GM12878 (cell line): ENCODE measurements around the gene CAT. TPM values are rescaled to one million over a fixed set of nuclear protein-coding genes. Genes with fewer than 3 reads are reported as not detected.
"Not testable (repeated sequence)": the region's sequence is repeated elsewhere in the genome, so short reads cannot be mapped to it uniquely, and the experiment has no call there.

Source experiments
- ATAC-seq: fragments of 200-7000 bp; cut with Tn5 transposase; 3 replicates; pipeline ENCODE4 v1.9.1; 2020; ENCODE audit warnings: mild to moderate bottlenecking, moderate library complexity
- BruUV-seq: library from RNA; stranded (reverse); fragments of 400-500 nt; replicated peaks from 2 replicates; lab custom pipeline; 2021; lab: Mats Ljungman, UMichigan
- CTCF ChIA-PET: fragments of 300-600 bp; sonication (Branson Sonifier 250); formaldehyde crosslinking; extraction: SDS; loops from one replicate; lab custom pipeline; 2021; ENCODE audit warnings: inconsistent platforms; lab: Yijun Ruan, JAX
- POLR2A ChIA-PET: fragments of 350-600 bp; formaldehyde crosslinking; extraction: SDS; loops from one replicate; lab custom pipeline; 2021; ENCODE audit warnings: inconsistent platforms; lab: Charles Lee
- RAD21 ChIA-PET: fragments of 300-600 bp; sonication (Branson Sonifier 250); formaldehyde crosslinking; loops from one replicate; lab custom pipeline; 2023; ENCODE audit warnings: antibody characterized with exemption; ENCODE audit not compliant: unreplicated experiment; lab: Charles Lee
- SMC1A ChIA-PET: fragments of 300-600 bp; sonication (Branson Sonifier 250); formaldehyde crosslinking; loops from one replicate; lab custom pipeline; 2023; ENCODE audit not compliant: unreplicated experiment, uncharacterized antibody; lab: Charles Lee
- DNase-seq: peaks from one replicate; pipeline ENCODE4 v3.0.0-alpha.2; 2011; ENCODE audit warnings: low read depth, low spot score
- FAIRE-seq: peaks from 3 replicates; lab custom pipeline; 2011; peaks lifted over from hg19 to GRCh38; lab: Jason Lieb, UNC
- H2AFZ ChIP-seq: 2 replicates; pipeline ENCODE4 v1.6.0; 2011; ENCODE audit warnings: low read depth, low read length, control low read depth; ENCODE audit not compliant: control insufficient read depth
- H3K27ac ChIP-seq: 2 replicates; pipeline ENCODE4 v1.5.1; 2011; ENCODE audit warnings: control low read depth; ENCODE audit not compliant: control insufficient read depth, insufficient read depth
- H3K27me3 ChIP-seq, 2 experiments: replicated peaks in 1 of 2; 2 replicates each; pipeline versions ENCODE4 v1.6.0 to v1.6.1; 2011; ENCODE audit warnings: low read length in 1 of 2; ENCODE audit not compliant: control insufficient read depth in 2 of 2, insufficient read depth in 2 of 2
- H3K36me3 ChIP-seq, 2 experiments: 2 replicates each; pipeline ENCODE4 v1.5.1; 2011; ENCODE audit warnings: low read length in 1 of 2; ENCODE audit not compliant: control insufficient read depth in 2 of 2, insufficient read depth in 2 of 2
- H3K4me1 ChIP-seq: 2 replicates; pipeline ENCODE4 v1.6.1; 2011; ENCODE audit warnings: mild to moderate bottlenecking, low read length, moderate library complexity, mixed read lengths; ENCODE audit not compliant: control insufficient read depth, insufficient read depth
- H3K4me2 ChIP-seq: 2 replicates; pipeline ENCODE4 v1.6.0; 2011; ENCODE audit warnings: control low read depth; ENCODE audit not compliant: control insufficient read depth, insufficient read depth
- H3K4me3 ChIP-seq: fragments of 200-600 bp; sonication (generic); 2 replicates; pipeline ENCODE4 v1.5.1; 2016
- H3K79me2 ChIP-seq: 2 replicates; pipeline ENCODE4 v1.6.0; 2011; ENCODE audit warnings: low read length; ENCODE audit not compliant: control insufficient read depth, insufficient read depth
- H3K9ac ChIP-seq: 2 replicates; pipeline ENCODE4 v1.8.0; 2011; ENCODE audit warnings: low read length, control low read depth, mixed read lengths; ENCODE audit not compliant: control insufficient read depth, insufficient read depth
- H3K9me3 ChIP-seq: replicated peaks from 3 replicates; pipeline ENCODE4 v1.5.1; 2011; ENCODE audit warnings: mild to moderate bottlenecking, low read length; ENCODE audit not compliant: control insufficient read depth, insufficient read depth
- H4K20me1 ChIP-seq: 2 replicates; pipeline ENCODE4 v1.6.0; 2011; ENCODE audit not compliant: control insufficient read depth, insufficient read depth
- BCL11A ChIP-seq: IDR thresholded peaks from 2 replicates; pipeline ENCODE4 v1.6.1; 2011; ENCODE audit warnings: low read depth, low read length
- E2F4 ChIP-seq: IDR thresholded peaks from 2 replicates; pipeline ENCODE4 v1.6.1; 2012; ENCODE audit warnings: low read depth, low read length, improper control_type of control experiment
- E4F1 ChIP-seq: fragments of 450-650 bp; IDR thresholded peaks from 2 replicates; pipeline ENCODE4 v1.6.1; 2018; ENCODE audit warnings: borderline replicate concordance, mild to moderate bottlenecking; ENCODE audit not compliant: partially characterized antibody
- EED ChIP-seq: sonication (generic); IDR thresholded peaks from 2 replicates; pipeline ENCODE4 v1.6.1; 2016; ENCODE audit warnings: antibody characterized with exemption, low read depth
- LARP7 ChIP-seq: fragments of 450-650 bp; IDR thresholded peaks from 2 replicates; pipeline ENCODE4 v1.6.1; 2017; ENCODE audit warnings: mild to moderate bottlenecking
- NRF1 ChIP-seq: conservative IDR thresholded peaks from 2 replicates; pipeline ENCODE4 v1.6.1; 2011; ENCODE audit warnings: mild to moderate bottlenecking, low read depth, low read length, improper control_type of control experiment
- RUNX3 ChIP-seq: IDR thresholded peaks from 2 replicates; pipeline ENCODE4 v1.6.1; 2012; ENCODE audit warnings: low read length, inconsistent platforms
- STAT1 ChIP-seq: fragments of 450-650 bp; conservative IDR thresholded peaks from 2 replicates; pipeline ENCODE4 v1.6.1; 2014; ENCODE audit warnings: antibody characterized with exemption, mild to moderate bottlenecking
- TBL1XR1 ChIP-seq: IDR thresholded peaks from 2 replicates; pipeline ENCODE4 v1.6.1; 2012; ENCODE audit warnings: low read depth, low read length, improper control_type of control experiment
- TCF3 ChIP-seq: IDR thresholded peaks from 2 replicates; pipeline ENCODE4 v1.6.1; 2012; ENCODE audit warnings: low read depth, mild to moderate bottlenecking, low read length, borderline replicate concordance; ENCODE audit not compliant: insufficient read depth
- WGBS: methylation state at CpG from one replicate; pipeline ENCODE4 v1.1.6; 2016; ENCODE audit warnings: low lambda C conversion rate; ENCODE audit not compliant: insufficient replicate concordance, insufficient coverage; ENCODE audit errors: missing lambda C conversion rate; 5-methylcytosine and 5-hydroxymethylcytosine counted together
- in situ Hi-C: fragments of 300-500 bp; cut with MboI; formaldehyde crosslinking; loops from 9 replicates; pipeline ENCODE4 v1.14.3; 2018; ENCODE audit warnings: mixed read lengths
- intact Hi-C: fragments of 100-400 bp; cut with micrococcal nuclease; formaldehyde crosslinking; loops from one replicate; pipeline ENCODE4 v1.14.2; 2022; ENCODE audit not compliant: unreplicated experiment
- polyA plus RNA-seq, 11 experiments: library from polyadenylated mRNA; depleted of rRNA in 4 of 11; unstranded in 6 of 11; stranded (reverse) in 5 of 11; fragments of >200 nt; fragmentation: Nextera tagmentation in 4 of 11; fragmentation: Illumina TruSeq in 1 of 11; extraction: Ambion mirVana in 4 of 11; extraction: Trizol in 1 of 11; gene quantifications; 1 replicate in 1 of 11; 2 replicates in 10 of 11; pipeline versions ENCODE4 v1.2.1 to v1.2.3, GENCODE V29; 2011 to 2016; ENCODE audit warnings: inconsistent platforms in 2 of 11, missing spikeins in 2 of 11, low read depth in 1 of 11
- total RNA-seq, 4 experiments: library from RNA; depleted of rRNA in 3 of 4; stranded (reverse); fragments of >200 nt in 3 of 4; fragmentation: Illumina TruSeq in 1 of 4; extraction: Trizol in 1 of 4; gene quantifications; 2 replicates each; pipeline versions ENCODE4 v1.2.1 to v1.2.3, GENCODE V29; 2013 to 2021

CAT gene
- total and polyA plus RNA-seq, 10 of the 15 experiments (the other 5 are each of a cell fraction or from before 2014, with no cell fraction given), result 22.4 to 71.3 (median 33.6) TPM

GRCh38 chr11:34423300-34423699 lies 15.4 kb upstream of the CAT start:
- no peaks in the 10 kb centered on the region for H3K36me3 ChIP-seq
- in situ Hi-C loops, result no loop called here
- FAIRE-seq, result no peak
- H3K4me3 ChIP-seq, result no peak overlapping the region
- POLR2A ChIA-PET, result interaction anchor here (0.7 kb wide), 1 partner anchor 395 kb away, joined by 5 read pairs; no protein-coding TSS in a partner anchor
- H2AFZ ChIP-seq, result no peak overlapping the region
- intact Hi-C loops, result no loop called here
- TF ChIP-seq EED (no peak), LARP7 (no peak), TBL1XR1 (no peak), TCF3 (no peak), RUNX3 (no peak), STAT1 (no peak), NRF1 (no peak), BCL11A (no peak), E2F4 (no peak), E4F1 (no peak)
- SMC1A ChIA-PET, result no interaction called here
- H3K9me3 ChIP-seq, result no peaks in the 10 kb centered on the region
- H3K4me1 ChIP-seq, result no peaks in the 10 kb centered on the region
- no peak overlapping the region for H3K4me2 ChIP-seq
- H3K27me3 ChIP-seq, result peaks cover 0 to 2% of the 10 kb centered on the region in 2 experiments; a peak in 2 of 4 replicates
- no peak overlapping the region for H3K9ac ChIP-seq
- H4K20me1 ChIP-seq, result no peaks in the 10 kb centered on the region
- RAD21 ChIA-PET, result no interaction called here
- no TSS peak for BruUV-seq
- WGBS, result 56% methylated on average over 7 of the region's 7 CpGs
- no peak overlapping the region for H3K27ac ChIP-seq
- no peaks in the 10 kb centered on the region for H3K79me2 ChIP-seq
- no peak for ATAC-seq
- CTCF ChIA-PET, result no interaction called here
- no peak for DNase-seq

- H2AFZ ChIP-seq, H3K4me2 ChIP-seq, ATAC-seq, in situ Hi-C loops, H3K36me3 ChIP-seq, H3K9me3 ChIP-seq, RAD21 ChIA-PET, H3K9ac ChIP-seq, H3K27ac ChIP-seq, H4K20me1 ChIP-seq, H3K4me1 ChIP-seq, DNase-seq, H3K27me3 ChIP-seq, intact Hi-C loops, BruUV-seq, FAIRE-seq, H3K79me2 ChIP-seq, H3K4me3 ChIP-seq, SMC1A ChIA-PET: not testable (repeated sequence)
- ChIA-PET POLR2A (interaction anchor here (0.6 kb wide), 1 partner anchor 466 kb away, joined by 6 read pairs; no protein-coding TSS in a partner anchor), CTCF (interaction anchor here (1.2 kb wide), 1 partner anchor 9 kb away, joined by 4 read pairs; no protein-coding TSS in a partner anchor)
- WGBS, result 6% methylated on average over 2 of the region's 2 CpGs
These were observed 13.9 kb upstream of the CAT start for GRCh38 chr11:34424826-34425225.
